GM23338 (cell line): ENCODE data around the gene SGPP1. TPM values are rescaled to one million over a fixed set of nuclear protein-coding genes. Genes with fewer than 3 reads are reported as not detected.

Source experiments
- ATAC-seq: fragments of 200-7000 bp; cut with Tn5 transposase; 3 replicates; pipeline ENCODE4 v1.9.1; 2020
- DNase-seq: peaks from one replicate; pipeline ENCODE4 v3.0.0-alpha.2; 2015; ENCODE audit warnings: low spot score
- H2AFZ ChIP-seq: fragments of 200-600 bp; sonication (generic); 2 replicates; pipeline ENCODE4 v1.8.0; 2016; ENCODE audit warnings: antibody characterized with exemption, mild to moderate bottlenecking, moderate library complexity
- H3F3A ChIP-seq: fragments of 200-600 bp; sonication (generic); replicated peaks from 2 replicates; pipeline ENCODE4 v1.8.0; 2017; ENCODE audit warnings: antibody characterized with exemption, mixed run types, low read depth
- H3K27ac ChIP-seq: fragments of 200-600 bp; sonication (generic); 2 replicates; pipeline ENCODE4 v1.6.1; 2016; ENCODE audit warnings: low read depth
- H3K27me3 ChIP-seq: fragments of 200-600 bp; sonication (generic); 2 replicates; pipeline ENCODE4 v1.8.0; 2016; ENCODE audit warnings: mild to moderate bottlenecking, mixed run types, moderate library complexity; ENCODE audit not compliant: insufficient read depth
- H3K36me3 ChIP-seq: fragments of 200-600 bp; sonication (generic); 2 replicates; pipeline ENCODE4 v1.8.0; 2016; ENCODE audit warnings: mild to moderate bottlenecking; ENCODE audit not compliant: insufficient read depth
- H3K4me1 ChIP-seq: fragments of 200-600 bp; sonication (generic); 2 replicates; pipeline ENCODE4 v1.8.0; 2016; ENCODE audit warnings: mild to moderate bottlenecking, moderate library complexity; ENCODE audit not compliant: insufficient read depth
- H3K4me2 ChIP-seq: fragments of 200-600 bp; sonication (generic); 2 replicates; pipeline ENCODE4 v1.7.1; 2017; ENCODE audit warnings: mixed run types
- H3K4me3 ChIP-seq: fragments of 200-600 bp; sonication (generic); 2 replicates; pipeline ENCODE4 v1.6.1; 2016; ENCODE audit warnings: mixed run types
- H3K79me2 ChIP-seq: fragments of 200-600 bp; sonication (generic); replicated peaks from 2 replicates; pipeline ENCODE4 v1.8.0; 2017; ENCODE audit warnings: mild to moderate bottlenecking; ENCODE audit not compliant: insufficient read depth
- H3K9me2 ChIP-seq: fragments of 200-600 bp; sonication (generic); 2 replicates; pipeline ENCODE4 v1.8.0; 2017; ENCODE audit not compliant: insufficient read depth
- H4K20me1 ChIP-seq: fragments of 200-600 bp; sonication (generic); replicated peaks from 2 replicates; pipeline ENCODE4 v1.8.0; 2017; ENCODE audit warnings: mild to moderate bottlenecking; ENCODE audit not compliant: insufficient read depth
- H3K27ac Mint-ChIP-seq: 2 replicates; pipeline ENCODE4 v1.8.0; 2020; ENCODE audit warnings: inconsistent platforms, mild to moderate bottlenecking, moderate library complexity, mixed read lengths
- H3K27me3 Mint-ChIP-seq: 3 replicates; pipeline ENCODE4 v1.8.0; 2022; ENCODE audit warnings: low read depth, mild to moderate bottlenecking, moderate library complexity, mixed read lengths, inconsistent platforms; ENCODE audit not compliant: insufficient read depth, poor library complexity
- H3K36me3 Mint-ChIP-seq: 3 replicates; pipeline ENCODE4 v1.8.0; 2021; ENCODE audit warnings: low read depth, mild to moderate bottlenecking, inconsistent platforms, moderate library complexity, mixed read lengths
- H3K4me1 Mint-ChIP-seq: 3 replicates; pipeline ENCODE4 v1.8.0; 2020; ENCODE audit warnings: mild to moderate bottlenecking, inconsistent platforms, mixed read lengths
- H3K4me3 Mint-ChIP-seq: 3 replicates; pipeline ENCODE4 v1.8.0; 2021; ENCODE audit warnings: moderate library complexity, mild to moderate bottlenecking, inconsistent platforms, mixed read lengths
- H3K9me3 Mint-ChIP-seq: 3 replicates; pipeline ENCODE4 v1.8.0; 2020; ENCODE audit warnings: moderate library complexity, mild to moderate bottlenecking, inconsistent platforms, mixed read lengths
- ETS1 ChIP-seq: IDR thresholded peaks from 2 replicates; pipeline ENCODE4 v1.6.1; 2016; ENCODE audit warnings: antibody characterized with exemption
- EZH2 ChIP-seq: fragments of 200-600 bp; sonication (generic); IDR thresholded peaks from one replicate; pipeline ENCODE4 v1.8.0; 2017; ENCODE audit warnings: antibody characterized with exemption, mild to moderate bottlenecking, low read depth; ENCODE audit not compliant: unreplicated experiment
- EZH2phosphoT487 ChIP-seq: fragments of 200-600 bp; sonication (generic); IDR thresholded peaks from one replicate; pipeline ENCODE4 v1.8.1; 2018; ENCODE audit warnings: antibody characterized with exemption; ENCODE audit not compliant: unreplicated experiment
- JUNB ChIP-seq: IDR thresholded peaks from one replicate; pipeline ENCODE4 v1.6.1; 2016; ENCODE audit warnings: antibody characterized with exemption; ENCODE audit not compliant: unreplicated experiment
- POLR2AphosphoS5 ChIP-seq: IDR thresholded peaks from 2 replicates; pipeline ENCODE4 v1.6.1; 2016; ENCODE audit warnings: antibody characterized with exemption, low read depth
- REST ChIP-seq: IDR thresholded peaks from one replicate; pipeline ENCODE4 v1.6.1; 2018; ENCODE audit warnings: antibody characterized with exemption; ENCODE audit not compliant: unreplicated experiment
- STAT1 ChIP-seq: IDR thresholded peaks from one replicate; pipeline ENCODE4 v1.6.1; 2016; ENCODE audit warnings: antibody characterized with exemption; ENCODE audit not compliant: unreplicated experiment
- ZNF114 ChIP-seq: fragments of 250-450 bp; sonication (Bioruptor Pico); IDR thresholded peaks from 2 replicates; pipeline ENCODE4 v1.5.0; 2020; ENCODE audit warnings: mild to moderate bottlenecking, moderate library complexity
- ZNF462 ChIP-seq: fragments of 250-450 bp; sonication (Bioruptor Pico); IDR thresholded peaks from 2 replicates; pipeline ENCODE4 v1.5.0; 2020; ENCODE audit warnings: mild to moderate bottlenecking, moderate library complexity
- polyA plus RNA-seq: library from polyadenylated mRNA; unstranded; fragments of >200 nt; fragmentation: Nextera tagmentation; extraction: Ambion mirVana; gene quantifications from 2 replicates; pipeline ENCODE4 v1.2.1, GENCODE V29; 2016
- total RNA-seq: library from RNA; depleted of rRNA; stranded (reverse); fragments of >200 nt; shearing (Covaris generic); gene quantifications from 2 replicates; pipeline ENCODE4 v1.2.3, GENCODE V29; 2014

The SGPP1 gene
- total and polyA plus RNA-seq, 2 experiments from 2014 or later: 4.2 to 11.1 TPM

- TF ChIP-seq ZNF114 (CRISPR knock-in tag): no peak
Observed at GRCh38 chr14:63647696-63648410, 80.0 kb downstream of the SGPP1 start (continued).

- no peaks in the 10 kb centered on the region for H3K36me3 ChIP-seq
- ATAC-seq (no peak), DNase-seq (no peak)
- no peaks in the 10 kb centered on the region for H3F3A ChIP-seq
- peaks cover 12% of the 10 kb centered on the region for H3K79me2 ChIP-seq
- no peak overlapping the region for H3K27ac ChIP-seq
- H3K4me1 Mint-ChIP-seq: peaks cover 6% of the 10 kb centered on the region; the same call in 2 of the 3 replicates
- no peak overlapping the region for H2AFZ ChIP-seq
- TF ChIP-seq EZH2: no peak
- TF ChIP-seq STAT1: no peak
- no peak for TF ChIP-seq ETS1
- no peak for TF ChIP-seq POLR2AphosphoS5
- TF ChIP-seq REST: no peak
- TF ChIP-seq JUNB: no peak
- TF ChIP-seq EZH2phosphoT487: no peak
- no peak for TF ChIP-seq ZNF462 (CRISPR knock-in tag)
- no peak overlapping the region for H3K4me3 ChIP-seq
- no peaks in the 10 kb centered on the region for H3K9me3 Mint-ChIP-seq
- H3K36me3 Mint-ChIP-seq: peaks cover 2% of the 10 kb centered on the region
- no peaks in the 10 kb centered on the region; the same call in 1 of the 2 replicates for H4K20me1 ChIP-seq
- H3K9me2 ChIP-seq: no peaks in the 10 kb centered on the region
- no peaks in the 10 kb centered on the region for H3K4me1 ChIP-seq
- H3K27ac Mint-ChIP-seq: no peak overlapping the region
- H3K27me3 ChIP-seq: no peaks in the 10 kb centered on the region
- no peak overlapping the region for H3K4me3 Mint-ChIP-seq
- no peak overlapping the region for H3K4me2 ChIP-seq
- peaks cover 5% of the 10 kb centered on the region for H3K27me3 Mint-ChIP-seq
Observed at GRCh38 chr14:63644741-63645140, 83.1 kb downstream of the SGPP1 start.
